ENCODE results near the gene MAB21L4. TPM values are rescaled to one million over a fixed set of nuclear protein-coding genes. Genes with fewer than 3 reads are reported as not detected.

Gene MAB21L4
- total RNA-seq, 4 donors from 2014 or later = not detected

DNA sequence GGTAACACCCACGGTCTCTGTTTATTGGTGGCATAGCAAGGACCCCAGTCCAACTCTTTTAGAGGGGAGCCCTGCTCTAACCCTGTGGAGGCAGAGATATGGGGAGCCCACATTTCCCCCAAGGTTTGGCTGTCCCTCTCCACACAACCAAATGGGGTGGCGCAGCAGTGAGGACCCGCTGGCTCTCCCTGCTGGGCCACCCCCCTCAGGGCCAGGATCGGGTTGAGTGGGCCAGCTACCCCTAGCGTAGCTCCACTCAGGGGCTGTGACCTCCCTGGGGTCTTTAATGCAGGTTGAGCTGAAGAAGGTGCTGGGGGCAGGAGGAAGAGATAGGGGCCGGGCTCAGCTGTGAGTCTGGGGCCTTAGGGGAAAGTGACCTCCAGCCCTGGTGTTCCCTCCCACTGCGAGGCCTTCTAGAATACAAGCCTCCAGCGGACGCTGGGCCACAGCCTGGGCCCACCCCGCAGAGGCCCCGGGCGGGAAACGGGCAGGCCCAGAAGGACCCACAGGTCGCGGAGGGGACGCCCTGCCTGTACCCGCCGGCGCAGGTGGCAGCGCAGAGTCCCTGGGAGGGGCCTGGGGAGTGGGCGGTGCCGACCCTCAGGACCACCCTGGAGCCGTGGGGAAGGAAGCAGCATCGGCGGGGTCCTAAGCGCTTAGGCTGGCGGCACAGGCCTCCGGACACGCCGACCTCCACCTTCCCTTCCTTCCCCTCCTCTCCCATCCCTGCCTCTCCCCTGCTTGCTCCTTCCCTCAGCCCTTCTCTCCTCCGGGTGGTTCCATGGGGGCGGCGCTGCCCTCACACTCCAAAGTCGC, 19.8 kb upstream of the MAB21L4 start:
- no peak overlapping the region for H3K4me3 ChIP-seq

DNA sequence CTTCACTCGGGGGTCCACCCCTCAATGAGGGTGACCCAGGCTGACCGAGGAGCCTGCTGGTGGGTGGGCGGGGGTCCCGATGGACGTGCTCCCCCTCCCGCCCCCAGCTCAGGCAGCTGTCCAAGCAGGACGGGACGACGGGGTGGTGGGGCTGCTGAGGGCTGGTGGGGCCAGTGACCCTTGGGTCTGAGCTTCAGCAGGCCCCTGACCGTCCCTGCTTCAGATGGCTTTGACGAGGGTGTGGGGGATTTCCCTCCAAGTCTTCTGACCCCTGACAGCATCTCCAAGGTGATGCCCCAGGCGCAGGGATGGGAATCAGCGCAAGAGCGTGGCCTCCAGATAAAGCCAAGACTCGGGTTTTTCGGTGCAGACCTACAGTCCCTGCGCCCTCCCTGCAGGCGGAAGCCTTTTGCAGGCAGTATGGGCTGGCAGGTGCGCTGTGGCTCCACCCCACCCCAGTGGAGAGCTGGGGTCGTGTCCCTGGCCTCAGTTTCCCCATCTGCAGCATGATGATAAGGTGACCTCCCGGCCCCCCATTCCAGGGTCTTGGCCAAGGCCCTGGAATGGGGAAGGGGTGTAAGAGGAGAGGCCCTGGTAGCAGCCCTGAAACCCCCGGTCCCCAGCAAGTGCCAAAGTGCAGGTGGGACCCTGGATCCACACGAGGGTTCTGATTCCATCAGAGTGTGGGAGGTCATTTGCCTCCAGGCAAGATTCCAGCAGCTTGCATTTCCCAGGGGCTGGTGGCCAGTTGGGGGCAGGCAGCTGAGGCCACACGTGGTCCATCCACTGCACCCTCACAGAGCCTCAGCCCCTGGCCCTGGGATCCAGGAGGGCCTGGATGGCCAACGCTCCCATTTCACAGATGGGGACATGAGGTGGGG, 18.9 kb upstream of the MAB21L4 start:
- in situ Hi-C loops (cut with MboI; ENCODE audit: low sequenced_read_pairs in 4 of 4) = no loop called here
- Histone ChIP-seq H3K27me3 (peaks cover 5 to 13% (median 8%) of the 10 kb centered on the region in 3 donors), H3K27ac (no peak overlapping the region), H3K4me3 (no peak overlapping the region), H3K9me3 (no peaks in the 10 kb centered on the region), H3K4me1 (peaks cover 3 to 6% of the 10 kb centered on the region in 2 donors), H3K36me3 (no peaks in the 10 kb centered on the region)
- ATAC-seq (no peak), DNase-seq (no peak)
- intact Hi-C loops (cut with DNase I; ENCODE audit: low total_unique reads) = loop anchor here (5.0 to 10.0 kb wide), 3 partner anchors 77 to 232 kb away; partner anchors contain the start of genes MTERF4 and PASK
- peak in 1 of 5 experiments; percentile 6 for TF ChIP-seq CTCF (IDR thresholded peaks at IDR 0.05 in 4 of 5, conservative IDR thresholded peaks at IDR 0.05 in 1 of 5)
- TF ChIP-seq POLR2A (IDR thresholded peaks at IDR 0.05) = no peak

More for the DNA sequence above, 19.8 kb upstream of the MAB21L4 start:
- TF ChIP-seq POLR2A (IDR thresholded peaks at IDR 0.05) (no peak), CTCF (IDR thresholded peaks at IDR 0.05 in 4 of 5, conservative IDR thresholded peaks at IDR 0.05 in 1 of 5) (no peak)
- Histone ChIP-seq H3K9me3 (no peaks in the 10 kb centered on the region), H3K36me3 (no peaks in the 10 kb centered on the region), H3K4me1 (peaks cover 3 to 6% of the 10 kb centered on the region in 2 donors), H3K27ac (no peak overlapping the region), H3K27me3 (peaks cover 5 to 13% (median 8%) of the 10 kb centered on the region in 3 donors)
- no peak for DNase-seq
- ATAC-seq = no peak
- intact Hi-C loops (cut with DNase I; ENCODE audit: low total_unique reads) = loop anchor here (10.0 kb wide), 1 partner anchor 189 kb away; the partner anchor contains the start of gene MTERF4
- in situ Hi-C loops (cut with MboI; ENCODE audit: low sequenced_read_pairs in 4 of 4) = no loop called here

GRCh38 chr2:240913810-240914644, 18.1 kb upstream of the MAB21L4 start:
- peaks cover 5 to 13% (median 8%) of the 10 kb centered on the region in 3 donors for H3K27me3 ChIP-seq
- ATAC-seq (peak; percentile 31 to 59), DNase-seq (peak in 1 of 2 donors; percentile 39)
- no peak overlapping the region for H3K27ac ChIP-seq
- in situ Hi-C loops (cut with MboI; ENCODE audit: low sequenced_read_pairs in 4 of 4) (no loop called here), intact Hi-C loops (cut with DNase I; ENCODE audit: low total_unique reads) (loop anchor here (5.0 to 10.0 kb wide), 3 partner anchors 78 to 233 kb away; partner anchors contain the start of genes MTERF4 and PASK)
- H3K4me3 ChIP-seq = peak overlapping the region in 1 of 4 donors; percentile 5
- H3K9me3 ChIP-seq = no peaks in the 10 kb centered on the region
- peak; percentile 63 to 92 (median 88) for TF ChIP-seq CTCF (IDR thresholded peaks at IDR 0.05 in 4 of 5, conservative IDR thresholded peaks at IDR 0.05 in 1 of 5)
- no peak for TF ChIP-seq POLR2A (IDR thresholded peaks at IDR 0.05)
- H3K4me1 ChIP-seq = peaks cover 3 to 6% of the 10 kb centered on the region in 2 donors
- H3K36me3 ChIP-seq = no peaks in the 10 kb centered on the region

All from gastrocnemius medialis (tissue), 4 donors.